Uterus (tissue), 4 donors: ENCODE data around the gene HACE1. TPM values are rescaled to one million over a fixed set of nuclear protein-coding genes. Genes with fewer than 3 reads are reported as not detected.
A peak's percentile ranks its signal among the peaks of the same experiment; 100 is the strongest.

ENCODE experiments used
- DNase-seq, 2 donors: peaks; one replicate each; pipeline ENCODE4 v3.0.0-alpha.2; 2019 to 2020
- H3K27ac ChIP-seq, 2 donors: fragments of 200-600 bp; sonication (generic); 1 replicate in 1 of 2; 2 replicates in 1 of 2; pipeline ENCODE4 v1.5.1; 2016 to 2018
- H3K27me3 ChIP-seq, 2 donors: fragments of 200-600 bp; sonication (generic); one replicate each; pipeline ENCODE4 v1.5.1; 2018 to 2019; ENCODE audit warnings: control low read depth in 1 of 2
- H3K36me3 ChIP-seq, 2 donors: fragments of 200-600 bp; sonication (generic); one replicate each; pipeline ENCODE4 v1.5.1; 2019; ENCODE audit warnings: control low read depth in 1 of 2
- H3K4me1 ChIP-seq, 2 donors: fragments of 200-600 bp; sonication (generic); one replicate each; pipeline ENCODE4 v1.5.1; 2018 to 2019; ENCODE audit warnings: control low read depth in 1 of 2
- H3K4me3 ChIP-seq, 2 donors: fragments of 200-600 bp; sonication (generic); 1 replicate in 1 of 2; 2 replicates in 1 of 2; pipeline ENCODE4 v1.5.1; 2018 to 2019; ENCODE audit warnings: mild to moderate bottlenecking in 1 of 2
- H3K9me3 ChIP-seq, 2 donors: fragments of 200-600 bp; sonication (generic); one replicate each; pipeline ENCODE4 v1.5.1; 2019; ENCODE audit warnings: control low read depth in 1 of 2
- POLR2A ChIP-seq, 2 donors: fragments of 450-650 bp; IDR thresholded peaks; one replicate each; pipeline ENCODE4 v1.6.1; 2016; ENCODE audit warnings: antibody characterized with exemption in 2 of 2, mild to moderate bottlenecking in 1 of 2, moderate library complexity in 1 of 2
- intact Hi-C: fragments of 100-400 bp; cut with DNase I; formaldehyde crosslinking; loops from one replicate; pipeline ENCODE4 v1.15.1; 2023; ENCODE audit warnings: low total_unique reads
- total RNA-seq, 4 donors: library from RNA; depleted of rRNA in 3 of 4; stranded (reverse); fragments of >200 nt in 3 of 4; gene quantifications; one replicate each; pipeline versions ENCODE4 v1.1.0 to v1.2.4, GENCODE V29; 2014 to 2023
- TF ChIP-seq, protein P1 (sequence below), 4 experiments: fragments of 200-600 bp in 2 of 4; fragments of 450-650 bp in 2 of 4; sonication (generic) in 2 of 4; IDR thresholded peaks; one replicate each; pipeline ENCODE4 v1.5.1; 2016 to 2019; ENCODE audit warnings: antibody characterized with exemption in 4 of 4, mild to moderate bottlenecking in 2 of 4, moderate library complexity in 1 of 4
- donor health status: DM: yes; HTN: yes; CAD: no.

Gene HACE1
- total RNA-seq, 4 donors from 2014 or later: 15.9 to 44.3 (median 26.8) TPM

DNA sequence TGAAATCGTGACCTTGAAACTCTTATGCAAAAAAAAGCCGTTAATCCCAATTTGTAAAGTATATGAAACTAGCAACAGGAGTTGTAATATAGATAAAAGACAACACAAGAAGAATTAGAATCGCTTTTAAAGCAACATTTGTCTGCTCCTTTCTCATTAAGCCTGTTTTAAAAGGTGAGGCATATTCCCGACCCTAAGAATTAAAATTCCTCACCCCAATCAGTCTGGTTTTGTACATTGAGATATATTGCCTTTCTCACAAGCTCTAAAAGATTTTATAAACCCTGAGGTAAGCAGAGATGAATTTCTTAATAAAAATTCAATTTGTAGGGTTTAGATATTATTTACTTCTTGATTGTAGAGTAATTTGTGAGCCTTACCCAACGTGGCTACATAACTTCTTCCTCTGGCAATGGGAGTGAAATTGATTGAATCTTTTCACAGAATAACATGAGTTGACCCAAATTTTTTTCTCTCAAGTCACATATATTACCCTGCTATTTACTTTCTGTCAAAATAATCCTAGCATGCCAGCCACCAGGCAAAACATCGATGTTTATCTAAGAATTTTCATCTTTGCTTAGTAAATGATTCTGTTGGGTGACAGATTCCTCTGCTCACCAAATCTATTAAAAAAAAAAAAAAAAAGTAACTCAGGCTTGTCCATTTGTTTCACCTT, 173.7 kb downstream of the HACE1 start:
- Histone ChIP-seq H3K4me3 (no peak overlapping the region), H3K9me3 (no peaks in the 10 kb centered on the region), H3K27ac (no peak overlapping the region), H3K4me1 (no peaks in the 10 kb centered on the region), H3K27me3 (no peaks in the 10 kb centered on the region), H3K36me3 (no peaks in the 10 kb centered on the region)
- intact Hi-C loops: no loop called here
- DNase-seq: no peak
- TF ChIP-seq POLR2A (IDR thresholded peaks at IDR 0.05): no peak
- TF ChIP-seq, protein P1, sequence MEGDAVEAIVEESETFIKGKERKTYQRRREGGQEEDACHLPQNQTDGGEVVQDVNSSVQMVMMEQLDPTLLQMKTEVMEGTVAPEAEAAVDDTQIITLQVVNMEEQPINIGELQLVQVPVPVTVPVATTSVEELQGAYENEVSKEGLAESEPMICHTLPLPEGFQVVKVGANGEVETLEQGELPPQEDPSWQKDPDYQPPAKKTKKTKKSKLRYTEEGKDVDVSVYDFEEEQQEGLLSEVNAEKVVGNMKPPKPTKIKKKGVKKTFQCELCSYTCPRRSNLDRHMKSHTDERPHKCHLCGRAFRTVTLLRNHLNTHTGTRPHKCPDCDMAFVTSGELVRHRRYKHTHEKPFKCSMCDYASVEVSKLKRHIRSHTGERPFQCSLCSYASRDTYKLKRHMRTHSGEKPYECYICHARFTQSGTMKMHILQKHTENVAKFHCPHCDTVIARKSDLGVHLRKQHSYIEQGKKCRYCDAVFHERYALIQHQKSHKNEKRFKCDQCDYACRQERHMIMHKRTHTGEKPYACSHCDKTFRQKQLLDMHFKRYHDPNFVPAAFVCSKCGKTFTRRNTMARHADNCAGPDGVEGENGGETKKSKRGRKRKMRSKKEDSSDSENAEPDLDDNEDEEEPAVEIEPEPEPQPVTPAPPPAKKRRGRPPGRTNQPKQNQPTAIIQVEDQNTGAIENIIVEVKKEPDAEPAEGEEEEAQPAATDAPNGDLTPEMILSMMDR (IDR thresholded peaks at IDR 0.05): no peak

DNA sequence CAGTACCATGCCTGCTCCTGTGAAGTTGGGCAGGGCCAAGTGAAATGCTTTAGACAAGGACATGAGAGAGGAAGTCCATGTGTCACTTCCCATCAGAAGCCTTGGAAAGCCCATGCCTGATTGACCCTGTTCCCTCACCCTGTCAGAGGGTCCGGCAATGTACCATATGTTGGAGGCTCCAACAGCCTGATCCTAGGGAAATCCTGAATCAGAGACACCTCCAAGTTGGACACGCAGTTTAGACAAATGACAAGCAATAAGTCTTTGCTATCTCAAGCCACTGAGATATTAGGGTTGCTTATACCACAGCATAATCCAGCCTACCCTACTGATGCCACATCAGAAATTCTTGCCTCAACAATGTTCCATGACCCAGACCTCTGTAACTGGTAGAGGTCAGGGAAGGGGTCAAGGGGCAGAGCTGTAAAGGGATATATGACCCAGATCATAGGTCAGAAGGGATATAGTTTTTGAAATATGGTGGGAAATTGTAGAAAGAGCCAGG, 174.8 kb downstream of the HACE1 start:
- H3K27ac ChIP-seq: no peak overlapping the region
- no peaks in the 10 kb centered on the region for H3K4me1 ChIP-seq
- no peaks in the 10 kb centered on the region for H3K9me3 ChIP-seq
- no peaks in the 10 kb centered on the region for H3K36me3 ChIP-seq
- no peak for TF ChIP-seq POLR2A (IDR thresholded peaks at IDR 0.05)
- TF ChIP-seq, protein P1 (IDR thresholded peaks at IDR 0.05): no peak
- no peak for DNase-seq
- no peak overlapping the region for H3K4me3 ChIP-seq
- intact Hi-C loops: no loop called here
- H3K27me3 ChIP-seq: no peaks in the 10 kb centered on the region

DNA sequence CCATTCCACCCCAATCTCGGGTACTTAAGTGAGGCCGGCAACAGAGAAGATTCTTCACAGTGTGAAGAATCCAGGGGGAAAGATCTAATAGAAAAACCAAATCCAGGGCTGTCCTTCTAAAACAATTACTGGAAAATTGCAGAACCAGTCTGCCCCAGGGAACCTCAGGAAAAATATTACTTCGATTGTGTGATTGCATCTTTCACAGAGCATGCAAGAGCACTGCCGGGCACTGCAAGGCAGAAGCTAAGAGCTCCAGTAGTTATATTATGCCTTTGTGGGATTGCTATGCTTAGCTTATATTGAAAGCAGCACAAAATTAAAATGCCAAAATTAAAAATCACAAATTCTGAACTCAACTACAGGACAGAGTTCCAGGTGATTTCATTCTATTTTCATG, 175.9 kb downstream of the HACE1 start:
- Histone ChIP-seq H3K27ac (no peak overlapping the region), H3K27me3 (no peaks in the 10 kb centered on the region), H3K9me3 (no peaks in the 10 kb centered on the region), H3K4me3 (no peak overlapping the region), H3K36me3 (no peaks in the 10 kb centered on the region), H3K4me1 (no peaks in the 10 kb centered on the region)
- intact Hi-C loops: no loop called here
- no peak for DNase-seq
- TF ChIP-seq, protein P1 (IDR thresholded peaks at IDR 0.05): no peak
- TF ChIP-seq POLR2A (IDR thresholded peaks at IDR 0.05): no peak

DNA sequence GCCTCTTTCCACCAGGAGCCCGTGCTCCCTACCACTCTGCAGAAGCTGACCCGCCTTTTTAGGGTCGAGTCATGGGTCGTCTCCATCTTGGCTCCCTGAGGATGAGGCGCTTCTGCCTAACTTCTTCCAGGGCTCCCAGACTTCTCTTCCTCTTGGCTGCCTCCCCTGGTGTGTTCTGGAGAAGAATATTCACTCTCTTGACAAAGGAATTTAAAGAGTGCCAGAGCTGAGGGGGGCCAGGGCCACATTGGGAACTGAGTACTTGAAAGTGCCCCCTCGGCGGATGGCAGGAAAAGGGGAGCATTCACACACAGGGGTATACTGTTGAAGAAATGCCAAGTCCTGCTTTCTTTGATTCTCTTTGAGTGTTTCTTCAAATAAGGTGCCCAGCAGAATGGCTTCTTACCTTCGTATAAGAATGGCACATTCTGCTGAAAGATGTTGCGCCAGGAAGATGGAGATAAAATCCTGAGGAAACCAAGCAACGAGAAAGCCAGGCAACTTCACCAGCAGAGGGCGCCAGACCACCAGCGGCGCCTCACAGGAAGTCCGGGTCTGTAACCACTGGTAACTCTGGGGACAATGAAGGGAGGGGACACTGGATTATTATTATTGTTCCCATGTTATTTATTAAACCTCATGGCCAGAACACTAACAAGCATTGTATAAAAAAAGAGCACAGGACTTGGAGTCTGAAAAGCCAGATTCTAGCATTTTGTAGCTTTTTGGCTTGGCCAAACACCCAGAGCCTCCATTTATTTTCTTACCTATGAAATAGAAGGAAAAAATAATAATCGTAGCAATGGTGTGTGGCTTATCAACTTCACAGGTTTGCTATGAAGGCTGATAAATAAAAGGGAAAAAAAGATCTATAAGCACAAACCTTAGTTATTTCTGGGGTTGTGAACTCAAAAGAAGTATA, 176.7 kb downstream of the HACE1 start:
- no peak for TF ChIP-seq POLR2A (IDR thresholded peaks at IDR 0.05)
- TF ChIP-seq, protein P1 (IDR thresholded peaks at IDR 0.05): peak in 1 of 4 experiments; percentile 11
- H3K4me1 ChIP-seq: no peaks in the 10 kb centered on the region
- H3K9me3 ChIP-seq: no peaks in the 10 kb centered on the region
- H3K27ac ChIP-seq: no peak overlapping the region
- H3K27me3 ChIP-seq: no peaks in the 10 kb centered on the region
- intact Hi-C loops: no loop called here
- no peaks in the 10 kb centered on the region for H3K36me3 ChIP-seq
- no peak for DNase-seq
- no peak overlapping the region for H3K4me3 ChIP-seq

DNA sequence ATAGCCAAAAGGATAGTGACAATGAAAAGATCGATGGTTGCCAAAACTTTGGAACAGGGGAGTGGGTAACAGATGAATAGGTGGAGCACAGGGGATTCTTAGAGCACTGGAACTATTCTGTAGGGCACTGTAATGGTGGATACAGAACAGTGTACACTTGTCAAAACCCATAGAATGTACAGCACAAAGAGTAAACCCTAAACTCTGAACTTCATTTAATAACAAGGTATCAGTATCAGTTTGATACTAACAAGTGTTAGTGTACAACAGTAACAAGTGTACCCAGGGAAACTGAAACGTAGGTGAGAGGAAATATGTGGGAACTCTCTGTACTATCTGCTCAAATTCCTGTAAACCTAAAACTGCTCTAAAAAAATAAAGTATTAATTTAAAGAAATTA, 179.2 kb downstream of the HACE1 start:
- TF ChIP-seq, protein P1 (IDR thresholded peaks at IDR 0.05): no peak
- no peak for TF ChIP-seq POLR2A (IDR thresholded peaks at IDR 0.05)
- Histone ChIP-seq H3K9me3 (no peaks in the 10 kb centered on the region), H3K4me1 (no peaks in the 10 kb centered on the region), H3K27me3 (no peaks in the 10 kb centered on the region), H3K36me3 (no peaks in the 10 kb centered on the region), H3K27ac (no peak overlapping the region), H3K4me3 (no peak overlapping the region)
- intact Hi-C loops: no loop called here
- DNase-seq: no peak
